Measurements from ENCODE around the gene CDC42BPA. TPM values are rescaled to one million over a fixed set of nuclear protein-coding genes. Genes with fewer than 3 reads are reported as not detected.
"Not testable (repeated sequence)": the region's sequence is repeated elsewhere in the genome, so short reads cannot be mapped to it uniquely, and the experiment has no call there.

Gene CDC42BPA
- total RNA-seq, 1 experiment from 2014 or later = 11.8 TPM

- DNase-seq (ENCODE audit: low read depth) = peak; percentile 43
- in situ Hi-C loops (cut with HindIII; ENCODE audit: low pct_unique_long_range_greater_than_20kb, low sequenced_read_pairs) = no loop called here
These were observed 83.3 kb downstream of the CDC42BPA start for GRCh38 chr1:227234998-227235405.

GRCh38 chr1:227231128-227231527, 87.2 kb downstream of the CDC42BPA start:
- in situ Hi-C loops (cut with HindIII; ENCODE audit: low pct_unique_long_range_greater_than_20kb, low sequenced_read_pairs); DNase-seq (ENCODE audit: low read depth): not testable (repeated sequence)

GRCh38 chr1:227228201-227228600, 90.1 kb downstream of the CDC42BPA start:
- in situ Hi-C loops (cut with HindIII; ENCODE audit: low pct_unique_long_range_greater_than_20kb, low sequenced_read_pairs) = no loop called here
- DNase-seq (ENCODE audit: low read depth) = no peak

- DNase-seq (ENCODE audit: low read depth) = no peak
- in situ Hi-C loops (cut with HindIII; ENCODE audit: low pct_unique_long_range_greater_than_20kb, low sequenced_read_pairs) = no loop called here
These were observed 90.5 kb downstream of the CDC42BPA start for GRCh38 chr1:227227761-227228160.

GRCh38 chr1:227225715-227226346, 92.5 kb downstream of the CDC42BPA start:
- DNase-seq (ENCODE audit: low read depth) = no peak
- in situ Hi-C loops (cut with HindIII; ENCODE audit: low pct_unique_long_range_greater_than_20kb, low sequenced_read_pairs) = no loop called here

- no peak for DNase-seq (ENCODE audit: low read depth)
- in situ Hi-C loops (cut with HindIII; ENCODE audit: low pct_unique_long_range_greater_than_20kb, low sequenced_read_pairs) = no loop called here
These were observed 95.0 kb downstream of the CDC42BPA start for GRCh38 chr1:227223171-227223806.

- in situ Hi-C loops (cut with HindIII; ENCODE audit: low pct_unique_long_range_greater_than_20kb, low sequenced_read_pairs) = no loop called here
- DNase-seq (ENCODE audit: low read depth) = no peak
These were observed 98.5 kb downstream of the CDC42BPA start for GRCh38 chr1:227219715-227220292.

GRCh38 chr1:227218870-227219573, 99.3 kb downstream of the CDC42BPA start:
- no peak for DNase-seq (ENCODE audit: low read depth)
- in situ Hi-C loops (cut with HindIII; ENCODE audit: low pct_unique_long_range_greater_than_20kb, low sequenced_read_pairs) = no loop called here

GRCh38 chr1:227215863-227216510, 102.3 kb downstream of the CDC42BPA start:
- in situ Hi-C loops (cut with HindIII; ENCODE audit: low pct_unique_long_range_greater_than_20kb, low sequenced_read_pairs) = no loop called here

GRCh38 chr1:227214207-227214606, 104.1 kb downstream of the CDC42BPA start:
- in situ Hi-C loops (cut with HindIII; ENCODE audit: low pct_unique_long_range_greater_than_20kb, low sequenced_read_pairs) = no loop called here
- DNase-seq (ENCODE audit: low read depth) = no peak

More at GRCh38 chr1:227215863-227216510, 102.3 kb downstream of the CDC42BPA start:
- no peak for DNase-seq (ENCODE audit: low read depth)

- in situ Hi-C loops (cut with HindIII; ENCODE audit: low pct_unique_long_range_greater_than_20kb, low sequenced_read_pairs) = no loop called here
These were observed 104.9 kb downstream of the CDC42BPA start for GRCh38 chr1:227213426-227213825.

GRCh38 chr1:227212164-227212563, 106.1 kb downstream of the CDC42BPA start:
- no peak for DNase-seq (ENCODE audit: low read depth)
- in situ Hi-C loops (cut with HindIII; ENCODE audit: low pct_unique_long_range_greater_than_20kb, low sequenced_read_pairs) = no loop called here

More at GRCh38 chr1:227213426-227213825, 104.9 kb downstream of the CDC42BPA start:
- DNase-seq (ENCODE audit: low read depth) = no peak

- in situ Hi-C loops (cut with HindIII; ENCODE audit: low pct_unique_long_range_greater_than_20kb, low sequenced_read_pairs) = no loop called here
- DNase-seq (ENCODE audit: low read depth) = no peak
These were observed 107.7 kb downstream of the CDC42BPA start for GRCh38 chr1:227210604-227211003.

- in situ Hi-C loops (cut with HindIII; ENCODE audit: low pct_unique_long_range_greater_than_20kb, low sequenced_read_pairs) = no loop called here
- DNase-seq (ENCODE audit: low read depth) = no peak
These were observed 121.2 kb downstream of the CDC42BPA start for GRCh38 chr1:227197064-227197463.

- peak; percentile 22 for DNase-seq (ENCODE audit: low read depth)
- in situ Hi-C loops (cut with HindIII; ENCODE audit: low pct_unique_long_range_greater_than_20kb, low sequenced_read_pairs) = no loop called here
These were observed 126.1 kb downstream of the CDC42BPA start for GRCh38 chr1:227192163-227192562.

- in situ Hi-C loops (cut with HindIII; ENCODE audit: low pct_unique_long_range_greater_than_20kb, low sequenced_read_pairs) = no loop called here
- no peak for DNase-seq (ENCODE audit: low read depth)
These were observed 126.7 kb downstream of the CDC42BPA start for GRCh38 chr1:227191607-227192006.

- no peak for DNase-seq (ENCODE audit: low read depth)
- in situ Hi-C loops (cut with HindIII; ENCODE audit: low pct_unique_long_range_greater_than_20kb, low sequenced_read_pairs) = no loop called here
These were observed 128.0 kb downstream of the CDC42BPA start for GRCh38 chr1:227190321-227190720.

GRCh38 chr1:227185291-227185690, 133.0 kb downstream of the CDC42BPA start:
- in situ Hi-C loops (cut with HindIII; ENCODE audit: low pct_unique_long_range_greater_than_20kb, low sequenced_read_pairs) = no loop called here

More at GRCh38 chr1:227185291-227185690, 133.0 kb downstream of the CDC42BPA start:
- DNase-seq (ENCODE audit: low read depth) = no peak
